Stimulated activated CD4-positive, alpha-beta T cell treated with anti-CD3 and anti-CD28 coated beads, TNF-alpha, amount 100 ng/mL, for 4 hours (primary cell): ENCODE data around the gene STX1B.
"Not testable (repeated sequence)": the region's sequence is repeated elsewhere in the genome, so short reads cannot be mapped to it uniquely, and the experiment has no call there.

ENCODE experiments used
- DNase-seq, 3 experiments: peaks; one replicate each; pipeline ENCODE4 v3.0.0-alpha.2; 2020; ENCODE audit warnings: low read depth in 3 of 3

Gene STX1B

DNA sequence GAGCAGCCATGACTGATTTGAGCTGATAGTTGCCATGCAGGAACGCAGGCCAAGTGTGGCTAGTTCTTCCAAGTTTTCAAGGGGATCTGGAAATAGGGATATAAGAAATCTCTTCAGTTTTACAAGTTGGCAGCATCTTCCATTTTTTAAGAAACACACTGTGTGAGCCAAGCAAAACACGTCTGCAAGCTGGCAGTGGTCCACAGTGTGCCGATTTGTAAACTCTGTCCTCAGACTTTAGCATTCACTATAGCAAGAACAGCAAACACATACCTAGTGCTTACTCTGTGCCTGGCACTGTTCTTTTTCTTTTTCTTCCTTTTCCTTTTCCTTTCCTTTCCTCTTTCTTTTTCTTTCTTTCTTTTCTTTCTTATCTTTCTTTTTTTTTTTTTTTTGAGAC, 58.7 kb downstream of the STX1B start:
- no peak for DNase-seq

DNA sequence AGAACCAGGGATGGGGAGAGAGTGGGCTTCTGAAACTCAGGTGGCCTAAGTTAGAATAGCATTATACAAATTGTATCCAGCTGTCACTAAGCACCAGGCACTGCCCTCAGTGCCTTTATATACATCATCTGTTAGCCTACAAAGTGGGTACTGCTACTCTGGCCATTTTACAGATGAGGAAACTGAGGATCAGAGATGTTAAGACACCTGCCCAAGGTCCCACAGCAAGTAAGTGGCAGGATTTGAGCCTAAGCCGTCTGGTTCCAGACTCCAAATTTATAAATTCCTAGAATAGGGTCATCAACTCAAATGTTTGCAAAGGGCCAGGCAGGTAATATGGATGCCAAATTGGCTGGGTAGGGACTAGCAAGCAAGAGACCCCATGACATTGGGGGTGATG, 59.2 kb downstream of the STX1B start:
- no peak for DNase-seq

DNA sequence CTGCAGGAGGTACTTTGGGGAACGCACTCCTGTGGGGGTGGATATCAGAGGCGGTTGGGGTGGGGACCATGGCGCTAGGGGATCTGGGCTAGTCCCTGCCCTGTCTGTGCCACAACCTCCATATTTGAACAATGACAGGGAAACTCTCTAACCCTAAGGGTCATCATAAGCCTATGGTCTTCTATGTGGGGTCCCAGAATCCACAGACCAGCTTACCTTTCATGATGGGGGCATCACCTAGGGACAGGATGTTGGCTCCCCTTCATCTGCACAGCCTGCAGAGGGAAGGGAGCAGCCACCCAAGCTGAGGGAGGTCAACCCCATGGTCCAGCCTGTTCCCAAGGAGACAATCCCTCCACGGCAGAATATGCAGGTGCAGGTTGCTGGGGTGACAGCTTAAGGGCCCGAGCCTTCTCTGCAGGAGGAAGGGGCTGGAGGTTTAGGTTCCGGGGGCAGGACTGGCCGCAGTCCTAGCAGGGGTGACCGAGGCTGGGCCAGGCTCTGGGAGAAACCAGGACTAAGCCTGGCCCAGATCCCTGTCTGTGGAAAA, 59.8 kb downstream of the STX1B start:
- no peak for DNase-seq

DNA sequence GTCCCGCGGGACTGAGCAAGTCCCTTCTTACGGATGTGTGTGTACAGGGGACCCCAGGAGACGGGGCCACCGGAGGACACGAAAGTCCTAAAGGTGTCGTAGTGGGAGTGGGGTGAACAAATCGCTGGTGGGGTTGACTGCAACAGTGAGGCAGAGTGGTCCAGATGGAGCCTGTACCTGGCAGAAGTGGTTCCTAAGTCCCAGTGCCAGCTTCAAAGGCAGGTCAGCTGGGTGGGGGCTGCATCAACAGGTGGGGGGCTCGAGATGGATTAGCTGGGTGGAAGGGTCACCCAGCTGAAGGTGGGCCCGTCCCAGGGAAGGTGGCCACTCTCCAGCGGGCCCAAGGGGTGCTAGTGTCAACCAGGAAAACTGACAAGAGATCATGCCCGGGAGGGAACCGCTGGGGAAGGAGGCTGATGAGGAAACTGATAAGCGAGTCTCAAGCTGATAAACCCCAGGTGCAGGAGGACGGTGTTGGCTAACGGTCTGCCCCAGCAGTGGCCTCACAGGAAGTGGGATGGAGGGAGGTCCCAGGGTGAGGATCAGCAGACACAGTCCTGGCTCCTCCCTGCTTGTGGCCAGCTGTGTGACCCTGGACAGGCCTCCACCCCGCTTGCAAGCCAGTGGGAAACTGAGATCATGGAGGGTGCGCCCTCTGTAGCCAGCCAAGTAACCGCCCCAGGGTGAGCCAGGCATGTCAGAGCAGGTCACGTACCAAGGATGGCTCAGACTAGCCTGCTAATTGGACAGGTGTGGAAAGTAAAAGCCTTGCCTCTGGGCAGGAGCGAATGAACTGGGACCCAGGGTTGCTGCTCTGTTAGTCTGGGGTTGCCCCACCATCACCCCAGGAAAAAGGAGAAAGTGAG, 60.6 kb downstream of the STX1B start:
- no peak for DNase-seq

DNA sequence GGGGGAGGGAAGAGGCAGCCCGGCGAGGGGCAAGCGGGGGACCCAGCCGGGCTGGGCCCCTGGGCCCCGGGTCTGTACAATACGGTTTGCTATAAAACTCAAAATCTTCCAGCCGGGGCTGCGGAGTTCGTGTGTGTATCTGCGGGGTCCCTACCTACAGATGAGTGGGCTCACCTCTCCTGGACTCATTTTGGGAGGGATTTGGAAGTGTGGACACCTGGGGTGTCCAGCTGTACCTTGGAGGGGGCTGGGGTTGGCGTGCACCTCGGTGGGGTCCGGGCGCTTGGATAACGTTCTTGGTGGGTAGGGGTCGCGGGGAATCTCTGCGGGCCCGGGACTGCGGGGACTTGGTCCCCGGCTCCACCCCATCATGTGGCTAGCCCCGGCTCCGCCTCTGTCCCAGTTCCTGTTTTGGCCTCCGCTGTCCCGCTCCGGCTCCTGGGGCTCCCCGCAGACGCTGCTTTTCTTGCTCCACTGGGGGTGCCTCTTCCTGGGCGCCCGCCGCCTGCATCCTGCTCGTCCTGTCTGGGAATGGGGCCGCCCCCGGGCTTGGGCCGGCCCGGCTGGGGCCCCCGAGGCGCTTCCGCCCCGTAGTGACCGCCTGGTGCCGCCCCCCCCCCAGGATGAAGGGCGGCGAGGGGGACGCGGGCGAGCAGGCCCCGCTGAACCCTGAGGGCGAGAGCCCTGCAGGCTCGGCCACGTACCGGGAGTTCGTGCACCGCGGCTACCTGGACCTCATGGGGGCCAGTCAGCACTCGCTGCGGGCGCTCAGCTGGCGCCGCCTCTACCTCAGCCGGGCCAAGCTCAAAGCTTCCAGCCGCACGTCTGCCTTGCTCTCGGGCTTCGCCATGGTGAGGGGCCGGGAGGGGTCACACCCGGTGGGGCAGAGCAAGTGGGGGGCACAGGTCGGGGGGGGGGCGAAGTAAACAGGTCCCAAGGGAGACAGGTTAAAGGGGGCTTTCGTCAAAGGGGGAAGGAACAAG, 61.5 kb downstream of the STX1B start, which contains the start of gene ORAI3:
Gene ORAI3, plus strand, starts transcription at position 402 of the 983 bp plus-strand sequence. Its CDS starts 222 bp downstream, at position 624.
- no peak for DNase-seq

DNA sequence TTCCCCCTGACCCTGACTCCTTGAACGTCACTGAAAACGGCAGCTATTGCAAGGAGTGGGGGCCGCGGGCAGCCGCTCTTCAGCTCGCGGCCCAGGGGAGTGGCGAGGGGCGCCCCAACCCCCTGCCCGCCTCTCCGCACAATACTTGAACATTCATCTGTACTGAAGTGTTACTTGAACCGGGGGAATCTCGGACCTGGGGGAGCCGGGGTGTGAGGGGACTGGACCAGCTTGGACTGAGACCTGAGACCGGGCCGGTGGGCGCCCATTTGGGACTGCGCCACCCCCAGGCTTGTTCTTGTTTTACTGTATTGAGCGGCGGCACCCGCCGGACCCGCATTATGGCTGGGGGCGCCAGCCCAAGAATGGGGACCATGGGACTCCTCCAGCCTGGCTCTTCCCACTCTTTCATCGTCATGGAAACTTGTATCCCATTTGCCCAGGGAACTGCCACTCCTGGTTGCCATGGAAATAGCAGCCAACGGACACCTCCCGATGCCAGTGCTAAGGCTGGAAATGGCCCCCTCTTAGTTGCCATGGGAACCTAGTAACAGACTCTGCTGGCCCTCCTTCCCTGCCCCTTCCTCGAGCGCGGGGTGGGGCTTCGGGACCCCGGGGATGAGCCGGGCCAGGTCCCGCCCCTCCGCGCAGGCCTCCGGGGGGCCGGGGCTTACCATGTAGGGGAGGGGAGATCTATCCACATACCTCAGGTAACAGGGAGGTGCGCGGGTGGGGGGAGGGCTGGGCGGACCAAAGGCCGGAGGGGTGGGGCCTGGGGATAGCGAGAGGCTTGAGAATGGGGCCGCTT, 62.4 kb downstream of the STX1B start:
- DNase-seq: no peak

DNA sequence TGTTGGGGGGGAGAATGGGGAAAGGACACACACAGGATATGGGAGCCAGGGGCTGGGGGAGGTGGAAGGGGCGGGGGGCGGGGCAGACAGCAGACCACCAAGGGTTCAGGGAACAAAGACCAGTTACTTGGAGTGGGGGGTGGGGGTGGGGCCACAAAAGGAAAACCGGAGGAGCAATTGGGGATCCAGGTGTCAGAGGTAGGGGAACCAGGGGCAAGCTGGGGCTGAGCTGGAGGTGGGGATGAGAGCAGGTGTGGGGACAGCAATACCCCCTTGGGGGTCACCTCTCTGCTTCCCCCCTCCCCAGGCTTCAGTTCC, 62.9 kb downstream of the STX1B start:
- no peak for DNase-seq

DNA sequence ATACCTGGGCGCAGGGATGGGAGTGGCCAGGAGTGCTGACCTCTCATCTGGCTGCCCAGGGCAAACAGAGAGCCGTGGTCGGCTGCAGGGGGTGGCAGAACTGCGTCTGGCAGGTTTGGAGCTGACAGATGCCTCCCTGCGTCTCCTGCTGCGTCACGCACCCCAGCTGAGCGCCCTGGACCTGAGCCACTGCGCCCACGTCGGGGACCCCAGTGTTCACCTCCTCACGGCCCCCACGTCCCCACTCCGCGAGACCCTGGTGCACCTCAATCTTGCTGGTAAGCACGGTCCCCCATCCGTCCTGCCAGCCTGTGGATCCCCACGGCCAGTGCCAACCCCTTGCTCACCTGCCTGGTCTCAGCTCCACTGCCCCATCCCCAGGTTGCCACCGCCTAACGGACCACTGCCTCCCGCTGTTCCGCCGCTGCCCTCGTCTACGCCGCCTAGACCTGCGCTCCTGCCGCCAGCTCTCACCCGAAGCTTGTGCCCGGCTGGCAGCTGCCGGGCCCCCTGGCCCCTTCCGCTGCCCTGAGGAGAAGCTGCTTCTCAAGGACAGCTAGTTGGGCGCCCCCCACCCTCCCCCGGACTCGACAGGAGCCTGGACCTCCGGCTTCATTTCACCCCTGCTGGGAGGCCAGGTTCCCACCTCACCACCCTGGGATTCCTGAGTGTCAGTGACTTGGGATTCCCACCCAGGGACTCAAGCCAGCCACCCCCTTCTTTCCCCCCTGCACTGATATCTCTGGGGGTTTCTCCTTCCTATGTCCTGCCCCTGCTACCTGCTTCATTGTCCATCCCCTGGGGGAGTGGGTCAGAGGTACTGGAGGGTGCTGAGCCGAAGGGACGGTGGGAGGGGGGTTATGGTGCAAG, 63.5 kb downstream of the STX1B start:
- no peak for DNase-seq

DNA sequence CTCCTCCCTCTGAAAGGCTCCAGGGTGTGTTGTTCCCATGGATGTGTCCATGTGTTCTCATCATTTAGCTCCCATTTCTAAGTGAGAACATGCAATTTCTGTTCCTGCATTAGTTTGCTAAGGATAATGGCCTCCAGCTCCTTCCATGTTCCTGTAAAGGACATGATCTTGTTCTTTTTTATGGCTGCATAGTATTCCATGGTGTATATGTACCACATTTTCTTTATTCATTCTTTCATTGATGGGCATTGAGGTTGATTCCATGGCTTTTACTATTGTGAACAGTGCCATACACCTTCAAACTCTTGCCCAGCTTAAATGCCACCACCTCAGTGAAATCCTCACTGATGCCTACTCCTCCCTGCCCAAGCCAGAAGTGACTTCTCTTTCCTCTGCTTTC, 66.1 kb downstream of the STX1B start:
- no peak for DNase-seq

DNA sequence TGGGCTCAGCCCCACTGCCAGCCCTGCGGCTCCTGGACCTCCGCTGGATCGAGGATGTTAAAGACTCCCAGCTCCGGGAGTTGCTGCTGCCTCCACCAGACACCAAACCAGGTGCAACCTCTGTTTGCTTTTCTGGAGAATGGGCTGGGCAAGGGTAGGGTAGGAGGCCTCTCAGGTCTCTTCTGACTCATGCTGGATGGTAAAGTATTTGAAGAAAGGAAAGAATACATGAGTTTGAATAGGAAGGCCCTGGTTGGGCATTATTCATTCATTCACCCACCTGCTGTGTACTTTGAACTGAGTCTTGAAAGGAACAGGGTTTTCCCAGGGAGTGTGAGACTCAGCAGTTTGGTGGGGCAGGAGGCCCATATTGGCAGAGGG, 68.0 kb downstream of the STX1B start:
- DNase-seq: no peak

DNA sequence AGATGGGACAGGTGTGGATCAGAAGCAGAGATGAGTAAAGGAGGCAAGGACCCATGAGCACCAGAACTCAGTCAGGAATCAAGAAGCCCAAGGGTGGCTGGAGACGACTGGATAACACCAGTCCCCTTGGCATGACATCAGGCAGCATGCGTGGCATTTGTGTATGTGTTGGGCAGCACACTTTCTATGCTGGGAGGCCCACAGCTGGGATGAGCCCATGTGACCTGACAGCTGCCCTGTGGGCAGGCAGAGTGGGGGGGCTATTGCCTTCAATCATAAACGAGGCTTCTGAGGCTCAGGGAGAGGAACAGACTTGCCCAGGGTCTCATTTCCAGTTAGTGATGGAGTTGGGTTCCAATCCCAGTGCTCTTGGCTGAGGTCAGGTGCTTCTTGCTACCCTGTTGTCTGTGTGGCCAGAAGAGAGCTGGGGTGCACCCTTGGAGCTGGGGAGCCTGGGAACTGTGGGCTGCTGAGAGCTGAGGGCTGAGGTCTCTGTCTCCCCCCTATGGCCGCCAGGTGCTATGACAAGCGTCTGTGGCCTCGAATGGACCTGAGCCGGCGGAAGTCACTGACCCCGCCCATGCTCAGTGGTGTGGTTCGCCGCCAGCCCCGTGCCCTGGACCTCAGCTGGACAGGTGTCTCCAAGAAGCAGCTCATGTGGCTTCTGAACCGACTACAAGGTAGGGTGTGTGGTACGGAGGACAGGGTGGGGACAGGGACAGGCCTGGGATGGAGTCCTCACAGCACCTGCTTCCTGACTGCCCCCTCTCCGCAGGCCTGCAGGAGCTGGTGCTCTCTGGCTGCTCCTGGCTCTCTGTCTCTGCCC, 68.6 kb downstream of the STX1B start:
- DNase-seq: peak in 1 of 3 experiments; percentile 38

DNA sequence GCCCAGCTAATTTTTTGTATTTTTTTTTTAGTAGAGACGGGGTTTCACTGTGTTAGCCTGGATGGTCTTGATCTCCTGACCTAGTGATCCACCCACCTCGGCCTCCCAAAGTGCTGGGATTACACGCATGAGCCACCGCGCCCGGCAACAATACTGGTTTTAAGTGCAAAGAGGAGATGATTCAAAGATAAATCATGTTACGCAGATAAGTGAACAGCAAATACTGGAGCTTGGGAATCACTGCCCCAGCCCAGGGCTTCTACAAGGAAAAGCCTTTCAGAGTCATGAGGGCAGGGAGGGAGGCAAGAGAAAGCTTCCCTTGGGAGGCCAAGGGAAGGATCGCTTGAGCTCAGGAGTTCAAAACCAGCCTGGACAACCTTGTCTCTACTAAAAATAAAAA, 70.9 kb downstream of the STX1B start:
- not testable (repeated sequence) for DNase-seq
